Measurements from ENCODE around the gene PZP. TPM values are rescaled to one million over a fixed set of nuclear protein-coding genes. Genes with fewer than 3 reads are reported as not detected.

Gene PZP
- total and polyA plus RNA-seq, 2 of the 13 experiments (the other 11 are each of a cell fraction or from before 2014, with no cell fraction given): 0.07 to 0.89 TPM

DNA sequence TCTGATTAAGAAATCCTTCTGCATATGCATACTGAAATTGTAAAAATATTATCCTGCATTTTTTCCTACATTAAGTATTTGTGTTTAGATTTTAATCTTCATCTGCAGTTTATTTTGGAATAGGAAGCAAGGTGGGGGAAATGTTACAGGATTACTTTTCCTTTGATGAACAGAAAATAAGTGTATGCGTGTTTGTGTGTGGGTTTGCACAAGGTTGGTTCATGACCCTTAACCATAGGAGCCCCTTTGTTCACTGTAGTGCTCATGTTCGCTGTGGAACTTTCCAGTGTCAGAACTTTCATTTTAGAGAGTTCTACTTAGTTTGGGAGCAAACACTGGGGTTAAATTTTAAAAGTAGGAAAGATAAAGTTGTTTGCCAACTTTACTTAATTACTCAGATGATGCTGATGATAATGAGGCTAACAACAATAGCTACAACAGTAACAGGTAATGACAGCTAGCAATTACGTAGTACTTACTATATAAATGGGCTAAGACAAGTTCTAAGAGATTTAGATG, 86.0 kb downstream of the PZP start (continued):
- no peak for TF ChIP-seq GRHL1 (CRISPR knock-in tag; conservative IDR thresholded peaks at IDR 0.05)
- no peak for TF ChIP-seq ARID2 (CRISPR knock-in tag; IDR thresholded peaks at IDR 0.05; ENCODE audit: borderline replicate concordance)
- no peak for TF ChIP-seq JUND (CRISPR knock-in tag; IDR thresholded peaks at IDR 0.05)
- no peak for TF ChIP-seq ZNF709 (CRISPR knock-in tag; IDR thresholded peaks at IDR 0.05)
- no peak for TF ChIP-seq KDM4B (CRISPR knock-in tag; IDR thresholded peaks at IDR 0.05)
- no peak for TF ChIP-seq ZNF205 (CRISPR knock-in tag; IDR thresholded peaks at IDR 0.05)
- TF ChIP-seq ZNF768 (CRISPR knock-in tag; IDR thresholded peaks at IDR 0.05): no peak
- peak; percentile 78 for TF ChIP-seq ZSCAN9 (CRISPR knock-in tag; IDR thresholded peaks at IDR 0.05; ENCODE audit: borderline replicate concordance)
- no peak for TF ChIP-seq KAT2B (IDR thresholded peaks at IDR 0.05; ENCODE audit: borderline replicate concordance, low read depth, low read length)
- no peak for TF ChIP-seq ZFP36 (IDR thresholded peaks at IDR 0.05; ENCODE audit: borderline replicate concordance, low read depth, low read length, partially characterized antibody)
- no peak for TF ChIP-seq NR0B2 (CRISPR knock-in tag; IDR thresholded peaks at IDR 0.05)
- TF ChIP-seq KDM1A (CRISPR knock-in tag; IDR thresholded peaks at IDR 0.05): no peak
- TF ChIP-seq ZNF432 (CRISPR knock-in tag; IDR thresholded peaks at IDR 0.05; ENCODE audit: borderline replicate concordance): no peak
- no peak for TF ChIP-seq TOE1 (CRISPR knock-in tag; IDR thresholded peaks at IDR 0.05)
- TF ChIP-seq KLF9 (CRISPR knock-in tag; IDR thresholded peaks at IDR 0.05; ENCODE audit: low read depth): no peak
- no peak for TF ChIP-seq ATF7 (IDR thresholded peaks at IDR 0.05)
- no peak for TF ChIP-seq ATF7 (CRISPR knock-in tag; IDR thresholded peaks at IDR 0.05)
- peak; percentile 76 for TF ChIP-seq ATF1 (CRISPR knock-in tag; IDR thresholded peaks at IDR 0.05)
- TF ChIP-seq BCLAF1 (IDR thresholded peaks at IDR 0.05): no peak
- TF ChIP-seq SP140L (CRISPR knock-in tag; IDR thresholded peaks at IDR 0.05; ENCODE audit: borderline replicate concordance): no peak
- no peak for TF ChIP-seq ZNF264 (CRISPR knock-in tag; IDR thresholded peaks at IDR 0.05)
- TF ChIP-seq, protein P1, sequence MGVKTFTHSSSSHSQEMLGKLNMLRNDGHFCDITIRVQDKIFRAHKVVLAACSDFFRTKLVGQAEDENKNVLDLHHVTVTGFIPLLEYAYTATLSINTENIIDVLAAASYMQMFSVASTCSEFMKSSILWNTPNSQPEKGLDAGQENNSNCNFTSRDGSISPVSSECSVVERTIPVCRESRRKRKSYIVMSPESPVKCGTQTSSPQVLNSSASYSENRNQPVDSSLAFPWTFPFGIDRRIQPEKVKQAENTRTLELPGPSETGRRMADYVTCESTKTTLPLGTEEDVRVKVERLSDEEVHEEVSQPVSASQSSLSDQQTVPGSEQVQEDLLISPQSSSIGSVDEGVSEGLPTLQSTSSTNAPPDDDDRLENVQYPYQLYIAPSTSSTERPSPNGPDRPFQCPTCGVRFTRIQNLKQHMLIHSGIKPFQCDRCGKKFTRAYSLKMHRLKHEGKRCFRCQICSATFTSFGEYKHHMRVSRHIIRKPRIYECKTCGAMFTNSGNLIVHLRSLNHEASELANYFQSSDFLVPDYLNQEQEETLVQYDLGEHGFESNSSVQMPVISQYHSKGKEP (CRISPR knock-in tag; IDR thresholded peaks at IDR 0.05): no peak
- no peak for TF ChIP-seq SAFB2 (CRISPR knock-in tag; IDR thresholded peaks at IDR 0.05; ENCODE audit: borderline replicate concordance, low read depth)
- TF ChIP-seq ZNF296 (CRISPR knock-in tag; conservative IDR thresholded peaks at IDR 0.05): no peak
- TF ChIP-seq TFAP4 (IDR thresholded peaks at IDR 0.05; ENCODE audit: borderline replicate concordance, low read depth): peak; percentile 75; the same call in 1 of the 2 replicates
- TF ChIP-seq TMF1 (CRISPR knock-in tag; IDR thresholded peaks at IDR 0.05; ENCODE audit: low read depth): no peak
